ENCODE measurements around the gene SPATA16.
"Not testable (repeated sequence)": the region's sequence is repeated elsewhere in the genome, so short reads cannot be mapped to it uniquely, and the experiment has no call there.

Gene SPATA16

GRCh38 chr3:173140986-173141385 lies at the start of gene SPATA16:
Gene SPATA16 (minus strand): TSS chr3:173141235. CDS start chr3:173117731, 23,504 bp downstream.
- TF ChIP-seq ZNF384 (IDR thresholded peaks at IDR 0.05) (no peak), ARNT (IDR thresholded peaks at IDR 0.05) (no peak), SUZ12 (IDR thresholded peaks at IDR 0.05) (no peak), NFRKB (IDR thresholded peaks at IDR 0.05) (no peak), FOXM1 (IDR thresholded peaks at IDR 0.05; ENCODE audit: borderline replicate concordance) (no peak), ELF4 (IDR thresholded peaks at IDR 0.05) (no peak), L3MBTL2 (conservative IDR thresholded peaks at IDR 0.05) (no peak), CTBP1 (IDR thresholded peaks at IDR 0.05; ENCODE audit: borderline replicate concordance) (no peak), SP1 (IDR thresholded peaks at IDR 0.05) (no peak), FOXA1 (IDR thresholded peaks at IDR 0.05) (no peak), FOXK2 (IDR thresholded peaks at IDR 0.05) (no peak), BHLHE40 (IDR thresholded peaks at IDR 0.05; ENCODE audit: borderline replicate concordance) (no peak)
- no peak for DNase-seq (ENCODE audit: extremely low spot score)
- ChIA-PET POLR2A (no interaction called here), CTCF (no interaction called here)

GRCh38 chr3:173183022-173183421 lies 42.0 kb upstream of the SPATA16 start:
- POLR2A ChIA-PET; DNase-seq (ENCODE audit: extremely low spot score); CTCF ChIA-PET: not testable (repeated sequence)

GRCh38 chr3:173173652-173174051 lies 32.6 kb upstream of the SPATA16 start:
- ChIA-PET CTCF (interaction anchor here (0.6 kb wide), 1 partner anchor 19 kb away, joined by 3 read pairs; no protein-coding TSS in a partner anchor), POLR2A (no interaction called here)
- no peak for DNase-seq (ENCODE audit: extremely low spot score)
- TF ChIP-seq NFRKB (IDR thresholded peaks at IDR 0.05): no peak
- no peak for TF ChIP-seq ELF4 (IDR thresholded peaks at IDR 0.05)
- TF ChIP-seq L3MBTL2 (conservative IDR thresholded peaks at IDR 0.05): no peak
- no peak for TF ChIP-seq ZNF384 (IDR thresholded peaks at IDR 0.05)
- no peak for TF ChIP-seq FOXK2 (IDR thresholded peaks at IDR 0.05)
- no peak for TF ChIP-seq CTBP1 (IDR thresholded peaks at IDR 0.05; ENCODE audit: borderline replicate concordance)
- TF ChIP-seq HDGF (IDR thresholded peaks at IDR 0.05; ENCODE audit: borderline replicate concordance): no peak
- no peak for TF ChIP-seq LEF1 (IDR thresholded peaks at IDR 0.05; ENCODE audit: borderline replicate concordance)
- no peak for TF ChIP-seq FOXA1 (IDR thresholded peaks at IDR 0.05)
- TF ChIP-seq SP1 (IDR thresholded peaks at IDR 0.05): no peak
- TF ChIP-seq TARDBP (IDR thresholded peaks at IDR 0.05): no peak
- TF ChIP-seq ARNT (IDR thresholded peaks at IDR 0.05): no peak
- TF ChIP-seq SUZ12 (IDR thresholded peaks at IDR 0.05): no peak
- TF ChIP-seq FOXM1 (IDR thresholded peaks at IDR 0.05; ENCODE audit: borderline replicate concordance): no peak
- TF ChIP-seq BHLHE40 (IDR thresholded peaks at IDR 0.05; ENCODE audit: borderline replicate concordance): no peak
- no peak for TF ChIP-seq PKNOX1 (IDR thresholded peaks at IDR 0.05)

GRCh38 chr3:173159139-173159538 lies 18.1 kb upstream of the SPATA16 start:
- POLR2A ChIA-PET; CTCF ChIA-PET; DNase-seq (ENCODE audit: extremely low spot score): not testable (repeated sequence)

GRCh38 chr3:173156533-173156932 lies 15.5 kb upstream of the SPATA16 start:
- POLR2A ChIA-PET; DNase-seq (ENCODE audit: extremely low spot score); CTCF ChIA-PET: not testable (repeated sequence)

- POLR2A ChIA-PET: no interaction called here
- CTCF ChIA-PET: no interaction called here
- TF ChIP-seq FOXA1 (IDR thresholded peaks at IDR 0.05) (no peak), ARNT (IDR thresholded peaks at IDR 0.05) (no peak), BHLHE40 (IDR thresholded peaks at IDR 0.05; ENCODE audit: borderline replicate concordance) (no peak), NFRKB (IDR thresholded peaks at IDR 0.05) (no peak), L3MBTL2 (conservative IDR thresholded peaks at IDR 0.05) (no peak)
These were observed 12.6 kb upstream of the SPATA16 start for GRCh38 chr3:173153631-173154030.

GRCh38 chr3:173139420-173139819 lies 1.6 kb downstream of the SPATA16 start:
- POLR2A ChIA-PET: no interaction called here
- DNase-seq (ENCODE audit: extremely low spot score): no peak
- CTCF ChIA-PET: no interaction called here
- TF ChIP-seq ELF4 (IDR thresholded peaks at IDR 0.05) (no peak), SP1 (IDR thresholded peaks at IDR 0.05) (no peak), ZNF384 (IDR thresholded peaks at IDR 0.05) (no peak), L3MBTL2 (conservative IDR thresholded peaks at IDR 0.05) (no peak), PKNOX1 (IDR thresholded peaks at IDR 0.05) (no peak), NFRKB (IDR thresholded peaks at IDR 0.05) (no peak), BHLHE40 (IDR thresholded peaks at IDR 0.05; ENCODE audit: borderline replicate concordance) (no peak), ARNT (IDR thresholded peaks at IDR 0.05) (no peak), FOXA1 (IDR thresholded peaks at IDR 0.05) (no peak), FOXK2 (IDR thresholded peaks at IDR 0.05) (no peak), CTBP1 (IDR thresholded peaks at IDR 0.05; ENCODE audit: borderline replicate concordance) (no peak), HDGF (IDR thresholded peaks at IDR 0.05; ENCODE audit: borderline replicate concordance) (no peak), SUZ12 (IDR thresholded peaks at IDR 0.05) (no peak)

More at GRCh38 chr3:173153631-173154030, 12.6 kb upstream of the SPATA16 start:
- no peak for DNase-seq (ENCODE audit: extremely low spot score)

- DNase-seq (ENCODE audit: extremely low spot score): no peak
These were observed 3.0 kb downstream of the SPATA16 start for GRCh38 chr3:173138026-173138425.

More at GRCh38 chr3:173138026-173138425, 3.0 kb downstream of the SPATA16 start:
- POLR2A ChIA-PET: no interaction called here
- CTCF ChIA-PET: no interaction called here
- TF ChIP-seq PKNOX1 (IDR thresholded peaks at IDR 0.05) (no peak), HDGF (IDR thresholded peaks at IDR 0.05; ENCODE audit: borderline replicate concordance) (no peak), NFRKB (IDR thresholded peaks at IDR 0.05) (no peak)
